Small intestine (tissue), 7 donors: ENCODE results near the gene B4GALT4. TPM values are rescaled to one million over a fixed set of nuclear protein-coding genes. Genes with fewer than 3 reads are reported as not detected.

Experiments
- DNase-seq, 2 donors: peaks; one replicate each; pipeline versions ENCODE4 v3.0.0 to v3.0.0-alpha.2; 2013
- FAIRE-seq: peaks from 2 replicates; lab custom pipeline; 2012; peaks lifted over from hg19 to GRCh38; lab: Jason Lieb, UNC
- H3K27ac ChIP-seq, 3 donors: one replicate each; pipeline ENCODE4 v1.5.1; 2013; ENCODE audit warnings: low read length in 2 of 3, mild to moderate bottlenecking in 2 of 3, control low read depth in 1 of 3, inconsistent platforms in 1 of 3, low read depth in 1 of 3, moderate library complexity in 1 of 3
- H3K27me3 ChIP-seq, 3 donors: one replicate each; pipeline ENCODE4 v1.6.1; 2013; ENCODE audit warnings: low read length in 3 of 3, inconsistent platforms in 1 of 3; ENCODE audit not compliant: control insufficient read depth in 3 of 3, insufficient read depth in 3 of 3
- H3K36me3 ChIP-seq, 3 donors: one replicate each; pipeline ENCODE4 v1.6.1; 2013; ENCODE audit warnings: low read length in 3 of 3, inconsistent platforms in 1 of 3, low read depth in 1 of 3, mild to moderate bottlenecking in 1 of 3, moderate library complexity in 1 of 3; ENCODE audit not compliant: control insufficient read depth in 3 of 3, insufficient read depth in 2 of 3
- H3K4me1 ChIP-seq, 3 donors: one replicate each; pipeline ENCODE4 v1.6.1; 2013; ENCODE audit warnings: low read length in 2 of 3, inconsistent platforms in 1 of 3, low read depth in 1 of 3, mild to moderate bottlenecking in 1 of 3, moderate library complexity in 1 of 3; ENCODE audit not compliant: control insufficient read depth in 3 of 3, insufficient read depth in 2 of 3
- H3K4me3 ChIP-seq, 3 donors: one replicate each; pipeline ENCODE4 v1.5.1; 2013; ENCODE audit warnings: low read length in 3 of 3, control low read depth in 1 of 3, inconsistent platforms in 1 of 3, low read depth in 1 of 3, mild to moderate bottlenecking in 1 of 3, moderate library complexity in 1 of 3
- H3K9me3 ChIP-seq, 2 donors: one replicate each; pipeline ENCODE4 v1.6.1; 2013; ENCODE audit warnings: low read depth in 1 of 2, low read length in 1 of 2; ENCODE audit not compliant: control insufficient read depth in 2 of 2, insufficient read depth in 1 of 2
- WGBS, 3 donors: extraction: QIAGEN DNeasy Blood & Tissue Kit; methylation state at CpG; one replicate each; pipeline ENCODE4 v1.1.7; 2013; 5-methylcytosine and 5-hydroxymethylcytosine counted together
- polyA plus RNA-seq, 4 donors: library from polyadenylated mRNA; stranded (reverse) in 3 of 4; unstranded in 1 of 4; fragments of 200-250 nt in 3 of 4; fragments of 120-200 nt in 1 of 4; gene quantifications; one replicate each; pipeline versions ENCODE4 v1.2.1 to v1.2.3, GENCODE V29; 2013
- donor health status: healthy with polysubstance abuse.
- donor health status: control.
- donor health status: control.
- donor health status: Bipolar disorder and iron deficiency.
- donor health status: healthy.

The B4GALT4 gene
- polyA plus RNA-seq, 4 donors = 26.2 to 72.2 (median 52.3) TPM

- H3K27me3 ChIP-seq = no peaks in the 10 kb centered on the region
- FAIRE-seq (no peak), DNase-seq (peak in 1 of 2 donors; percentile 56)
- no peak overlapping the region for H3K4me3 ChIP-seq
- H3K4me1 ChIP-seq = peaks cover 0 to 22% (median 0%) of the 10 kb centered on the region in 3 donors
- WGBS, 3 donors = 60 to 68% (median 66%) methylated on average over 7 of the region's 7 CpGs
- no peaks in the 10 kb centered on the region for H3K36me3 ChIP-seq
- H3K9me3 ChIP-seq = no peaks in the 10 kb centered on the region
- peak overlapping the region in 1 of 3 donors; percentile 29 for H3K27ac ChIP-seq
Measured at GRCh38 chr3:119184796-119185570, 55.7 kb downstream of the B4GALT4 start.

GRCh38 chr3:119184111-119184510, 56.6 kb downstream of the B4GALT4 start:
- DNase-seq = peak in 1 of 2 donors; percentile 48
- Histone ChIP-seq H3K4me1 (peaks cover 0 to 22% (median 0%) of the 10 kb centered on the region in 3 donors), H3K27me3 (no peaks in the 10 kb centered on the region), H3K36me3 (no peaks in the 10 kb centered on the region), H3K9me3 (no peaks in the 10 kb centered on the region), H3K27ac (no peak overlapping the region), H3K4me3 (no peak overlapping the region)
- WGBS, 3 donors = 67 to 78% (median 72%) methylated on average over 9 of the region's 9 CpGs
- FAIRE-seq = no peak

GRCh38 chr3:119181765-119182164, 58.9 kb downstream of the B4GALT4 start:
- Histone ChIP-seq H3K9me3 (no peaks in the 10 kb centered on the region), H3K36me3 (no peaks in the 10 kb centered on the region), H3K27me3 (no peaks in the 10 kb centered on the region), H3K4me1 (peaks cover 0 to 25% (median 0%) of the 10 kb centered on the region in 3 donors), H3K27ac (no peak overlapping the region), H3K4me3 (no peak overlapping the region)
- DNase-seq = peak in 1 of 2 donors; percentile 46
- FAIRE-seq = no peak
- WGBS, 3 donors = 70 to 74% (median 73%) methylated on average over 3 of the region's 3 CpGs

- Histone ChIP-seq H3K4me1 (peaks cover 0 to 15% (median 0%) of the 10 kb centered on the region in 3 donors), H3K9me3 (no peaks in the 10 kb centered on the region), H3K27ac (peak overlapping the region in 1 of 3 donors; percentile 69), H3K36me3 (no peaks in the 10 kb centered on the region), H3K4me3 (no peak overlapping the region), H3K27me3 (no peaks in the 10 kb centered on the region)
- whole genome bisulfite sequencing, 3 donors = 76 to 85% (median 82%) methylated on average over 4 of the region's 4 CpGs
- DNase-seq (no peak), FAIRE-seq (no peak)
Measured at GRCh38 chr3:119177321-119177720, 63.4 kb downstream of the B4GALT4 start.

GRCh38 chr3:119176778-119177177, 63.9 kb downstream of the B4GALT4 start:
- FAIRE-seq (no peak), DNase-seq (no peak)
- H3K27me3 ChIP-seq = no peaks in the 10 kb centered on the region
- H3K4me3 ChIP-seq = no peak overlapping the region
- H3K27ac ChIP-seq = peak overlapping the region in 1 of 3 donors; percentile 69
- 62 to 68% (median 63%) methylated on average over 4 of the region's 4 CpGs for WGBS, 3 donors
- H3K9me3 ChIP-seq = no peaks in the 10 kb centered on the region
- H3K4me1 ChIP-seq = peaks cover 0 to 12% (median 0%) of the 10 kb centered on the region in 3 donors
- H3K36me3 ChIP-seq = no peaks in the 10 kb centered on the region

- Histone ChIP-seq H3K27ac (peak overlapping the region in 1 of 3 donors; percentile 69), H3K4me3 (no peak overlapping the region), H3K36me3 (no peaks in the 10 kb centered on the region), H3K4me1 (peaks cover 0 to 12% (median 0%) of the 10 kb centered on the region in 3 donors), H3K9me3 (no peaks in the 10 kb centered on the region), H3K27me3 (no peaks in the 10 kb centered on the region)
- FAIRE-seq (no peak), DNase-seq (peak in 1 of 2 donors; percentile 82)
- 61 to 71% (median 71%) methylated on average over 10 of the region's 10 CpGs for WGBS, 3 donors
Measured at GRCh38 chr3:119175872-119176756, 64.6 kb downstream of the B4GALT4 start.

- DNase-seq = no peak
- Histone ChIP-seq H3K27me3 (no peaks in the 10 kb centered on the region), H3K27ac (no peak within 1 kb of the TSS), H3K36me3 (no peaks in the 10 kb centered on the region), H3K4me3 (no peak within 1 kb of the TSS), H3K9me3 (no peaks in the 10 kb centered on the region), H3K4me1 (peaks cover 0 to 12% (median 0%) of the 10 kb centered on the region in 3 donors)
- FAIRE-seq = no peak
- WGBS, 3 donors = 49 to 78% (median 73%) methylated on average over 13 of the region's 13 CpGs
Measured at GRCh38 chr3:119173325-119173724, 67.4 kb downstream of the B4GALT4 start, which contains the start of gene UPK1B. TSS of gene UPK1B (plus strand) at chr3:119173598. CDS start at chr3:119186742, 13,144 bp downstream.

- no peaks in the 10 kb centered on the region for H3K27me3 ChIP-seq
- FAIRE-seq (no peak), DNase-seq (no peak)
- H3K27ac ChIP-seq = no peak overlapping the region
- H3K36me3 ChIP-seq = no peaks in the 10 kb centered on the region
- H3K4me3 ChIP-seq = no peak overlapping the region
- no peaks in the 10 kb centered on the region for H3K9me3 ChIP-seq
- H3K4me1 ChIP-seq = peaks cover 0 to 5% (median 0%) of the 10 kb centered on the region in 3 donors
- 76 to 85% (median 84%) methylated on average over 3 of the region's 3 CpGs for WGBS, 3 donors
Measured at GRCh38 chr3:119170821-119171220, 69.9 kb downstream of the B4GALT4 start.
